ENCODE results near the gene FARP1. TPM values are rescaled to one million over a fixed set of nuclear protein-coding genes. Genes with fewer than 3 reads are reported as not detected.

Gene FARP1
- polyA plus RNA-seq, 2 of the 4 experiments (the other 2 are of a cell fraction) = 9.4 to 13.0 TPM

DNA sequence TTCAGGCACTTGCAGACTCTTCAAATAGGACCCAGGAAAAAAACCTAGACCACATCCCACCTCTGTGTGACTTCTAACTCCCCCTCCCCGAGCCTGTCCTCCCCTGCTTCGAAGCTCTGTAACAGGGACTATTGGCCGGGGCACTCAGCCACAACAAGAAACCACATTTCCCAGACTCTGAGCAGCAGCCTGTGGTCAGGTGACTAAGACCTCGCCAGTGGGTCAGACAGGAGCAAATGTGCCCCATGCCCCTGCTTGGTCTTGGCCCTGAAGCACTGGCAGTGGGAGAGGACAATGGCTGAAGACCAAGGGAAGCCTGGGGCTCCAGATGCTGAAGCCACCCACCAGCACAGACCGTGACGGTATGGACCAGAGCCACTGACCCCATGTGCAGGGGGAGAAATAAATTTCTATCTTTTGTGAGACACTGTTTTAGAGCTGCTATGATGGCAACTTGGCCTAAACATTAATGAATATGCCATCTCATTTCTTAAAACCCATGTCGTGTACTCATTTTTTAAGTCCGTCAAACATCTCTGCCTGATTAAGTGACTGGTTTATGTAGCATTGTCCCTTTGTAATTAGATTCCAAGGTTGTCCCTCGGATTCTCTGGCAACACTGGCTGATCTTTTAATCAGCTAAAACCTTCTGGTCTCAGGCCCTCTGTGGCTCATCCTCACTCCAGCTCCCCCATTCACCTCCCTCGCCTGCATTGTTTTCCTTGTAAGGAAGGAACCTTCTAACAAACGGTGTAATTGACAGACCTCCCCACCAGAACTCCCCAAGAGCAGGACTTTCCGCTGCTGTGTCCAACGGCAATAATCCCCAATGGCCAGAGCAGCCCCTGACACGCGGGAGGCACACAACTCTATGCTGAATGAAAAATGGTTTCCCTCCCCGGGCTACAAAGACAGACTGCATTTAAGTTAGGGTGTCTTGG is 335.6 kb downstream of the FARP1 start:
- H3K4me1 ChIP-seq = peaks cover 35% of the 10 kb centered on the region
- H3K27ac ChIP-seq = 0 out of 6 replicates have a peak overlapping the region, but pooled peaks of 1 of the 2 experiments have one; percentile 32
- no peaks in the 10 kb centered on the region for H3K9me3 ChIP-seq
- FAIRE-seq (no peak), ATAC-seq (no peak), DNase-seq (ENCODE audit: low read depth in 1 of 2, low spot score in 1 of 2) (no peak)
- ChIA-PET CTCF (interaction anchor here (1.2 to 3.7 kb wide), 6 partner anchors 12 to 175 kb away, joined by 3 to 15 read pairs (median 4); no protein-coding TSS in a partner anchor), POLR2A (no interaction called here)
- H3K4me2 ChIP-seq = no peak overlapping the region
- no peak overlapping the region for H3K4me3 ChIP-seq
- TF ChIP-seq FOSB (CRISPR knock-in tag; IDR thresholded peaks at IDR 0.05) (no peak), ZNF302 (CRISPR knock-in tag; IDR thresholded peaks at IDR 0.05) (no peak), FOSL2 (IDR thresholded peaks at IDR 0.05) (no peak), FOSL2 (CRISPR knock-in tag; IDR thresholded peaks at IDR 0.05) (no peak), PBX3 (IDR thresholded peaks at IDR 0.05) (no peak), CEBPB (IDR thresholded peaks at IDR 0.05) (no peak), CBX8 (IDR thresholded peaks at IDR 0.05) (no peak), NFE2L2 (conservative IDR thresholded peaks at IDR 0.05; ENCODE audit: low read length) (no peak)
- TF ChIP-seq, protein P1, sequence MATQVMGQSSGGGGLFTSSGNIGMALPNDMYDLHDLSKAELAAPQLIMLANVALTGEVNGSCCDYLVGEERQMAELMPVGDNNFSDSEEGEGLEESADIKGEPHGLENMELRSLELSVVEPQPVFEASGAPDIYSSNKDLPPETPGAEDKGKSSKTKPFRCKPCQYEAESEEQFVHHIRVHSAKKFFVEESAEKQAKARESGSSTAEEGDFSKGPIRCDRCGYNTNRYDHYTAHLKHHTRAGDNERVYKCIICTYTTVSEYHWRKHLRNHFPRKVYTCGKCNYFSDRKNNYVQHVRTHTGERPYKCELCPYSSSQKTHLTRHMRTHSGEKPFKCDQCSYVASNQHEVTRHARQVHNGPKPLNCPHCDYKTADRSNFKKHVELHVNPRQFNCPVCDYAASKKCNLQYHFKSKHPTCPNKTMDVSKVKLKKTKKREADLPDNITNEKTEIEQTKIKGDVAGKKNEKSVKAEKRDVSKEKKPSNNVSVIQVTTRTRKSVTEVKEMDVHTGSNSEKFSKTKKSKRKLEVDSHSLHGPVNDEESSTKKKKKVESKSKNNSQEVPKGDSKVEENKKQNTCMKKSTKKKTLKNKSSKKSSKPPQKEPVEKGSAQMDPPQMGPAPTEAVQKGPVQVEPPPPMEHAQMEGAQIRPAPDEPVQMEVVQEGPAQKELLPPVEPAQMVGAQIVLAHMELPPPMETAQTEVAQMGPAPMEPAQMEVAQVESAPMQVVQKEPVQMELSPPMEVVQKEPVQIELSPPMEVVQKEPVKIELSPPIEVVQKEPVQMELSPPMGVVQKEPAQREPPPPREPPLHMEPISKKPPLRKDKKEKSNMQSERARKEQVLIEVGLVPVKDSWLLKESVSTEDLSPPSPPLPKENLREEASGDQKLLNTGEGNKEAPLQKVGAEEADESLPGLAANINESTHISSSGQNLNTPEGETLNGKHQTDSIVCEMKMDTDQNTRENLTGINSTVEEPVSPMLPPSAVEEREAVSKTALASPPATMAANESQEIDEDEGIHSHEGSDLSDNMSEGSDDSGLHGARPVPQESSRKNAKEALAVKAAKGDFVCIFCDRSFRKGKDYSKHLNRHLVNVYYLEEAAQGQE (IDR thresholded peaks at IDR 0.05) = no peak
- 95% methylated on average over 15 of the region's 16 CpGs for WGBS (ENCODE audit: missing lambda C conversion rate)

DNA sequence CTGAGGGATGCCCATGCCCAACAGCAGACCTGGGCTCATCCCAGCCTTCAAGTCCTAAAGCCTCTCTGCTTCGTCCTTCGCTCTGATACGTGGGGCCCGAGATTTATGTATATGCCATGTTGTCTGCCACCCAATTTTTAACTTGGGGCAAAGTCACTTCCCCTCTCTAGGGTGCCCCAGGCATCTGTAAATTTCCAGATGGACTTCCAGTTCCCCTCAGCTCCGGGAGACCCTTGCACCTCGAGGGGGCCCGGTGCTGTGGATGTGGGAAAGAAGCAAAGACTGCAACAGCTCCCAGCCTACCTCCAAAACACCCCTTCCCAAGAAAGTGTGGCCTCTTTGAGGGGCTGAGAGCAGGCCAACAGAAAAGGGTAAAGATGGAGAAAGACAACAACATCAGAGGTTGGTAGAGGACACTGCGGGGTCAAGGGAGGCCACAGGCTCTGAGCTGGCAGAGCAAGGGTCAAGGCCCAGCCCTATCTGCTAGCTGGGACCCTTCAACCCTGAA is 336.7 kb downstream of the FARP1 start:
- H3K9me3 ChIP-seq = no peaks in the 10 kb centered on the region
- CTCF ChIA-PET = interaction anchor here (1.2 to 3.7 kb wide), 3 partner anchors 13 to 174 kb away, joined by 3 to 15 read pairs (median 7); no protein-coding TSS in a partner anchor
- no peak overlapping the region for H3K27ac ChIP-seq
- no peak overlapping the region for H3K4me2 ChIP-seq
- FAIRE-seq (no peak), DNase-seq (ENCODE audit: low read depth in 1 of 2, low spot score in 1 of 2) (no peak), ATAC-seq (no peak)
- H3K4me3 ChIP-seq = no peak overlapping the region
- no peak for TF ChIP-seq ZSCAN20 (CRISPR knock-in tag; IDR thresholded peaks at IDR 0.05)
- TF ChIP-seq BHLHE40 (IDR thresholded peaks at IDR 0.05; ENCODE audit: low read depth, low read length) = no peak
- peaks cover 42% of the 10 kb centered on the region for H3K4me1 ChIP-seq
- 96% methylated on average over 8 of the region's 8 CpGs for WGBS (ENCODE audit: missing lambda C conversion rate)
- POLR2A ChIA-PET = no interaction called here

DNA sequence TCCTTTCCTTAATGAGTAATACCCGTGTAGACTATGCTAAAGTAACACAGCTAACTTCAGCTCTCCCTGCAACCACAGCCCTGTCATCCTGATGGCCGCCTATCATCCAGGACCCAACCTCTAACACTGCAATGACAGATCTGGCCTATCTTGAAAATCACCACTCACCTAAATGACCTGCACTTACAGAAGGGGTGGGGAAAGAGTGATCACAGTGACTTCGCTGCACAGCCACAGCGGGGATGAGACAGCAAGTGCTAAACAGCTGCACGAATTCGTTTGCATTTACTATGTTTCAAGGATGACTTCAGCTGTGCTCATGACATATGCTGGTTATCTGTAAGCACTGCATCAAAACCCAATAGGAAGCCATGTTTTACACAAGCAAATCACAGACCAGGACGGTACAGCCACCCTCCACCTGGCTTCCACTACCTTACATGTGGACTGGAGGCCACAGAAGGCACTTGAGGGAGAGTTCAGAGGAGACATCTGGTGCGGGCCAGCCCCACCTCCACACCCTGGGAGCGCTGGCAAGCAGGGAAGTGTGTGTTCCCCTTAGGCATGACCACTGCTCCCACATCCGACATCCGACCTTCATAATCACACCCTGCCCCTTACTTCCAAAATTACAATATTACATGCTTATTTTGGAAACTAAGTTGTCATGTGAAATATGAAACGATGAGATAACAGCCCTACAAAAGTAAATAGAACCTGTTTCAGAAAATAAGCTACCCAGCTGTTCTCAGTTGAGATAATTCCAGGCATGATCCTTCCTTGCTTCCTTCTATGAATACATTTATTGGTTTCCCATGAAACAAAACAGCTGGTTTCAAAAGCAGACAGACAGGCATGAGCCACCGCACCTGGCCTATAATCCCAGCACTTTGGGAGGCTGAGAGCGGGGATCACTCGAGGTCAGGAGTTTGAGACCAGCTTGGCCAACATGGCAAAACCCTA is 338.3 kb downstream of the FARP1 start:
- FAIRE-seq (no peak), DNase-seq (ENCODE audit: low read depth in 1 of 2, low spot score in 1 of 2) (no peak), ATAC-seq (no peak)
- POLR2A ChIA-PET = no interaction called here
- no peaks in the 10 kb centered on the region for H3K9me3 ChIP-seq
- no peak overlapping the region for H3K4me2 ChIP-seq
- no peak for TF ChIP-seq EHMT2 (IDR thresholded peaks at IDR 0.05; ENCODE audit: low read depth)
- TF ChIP-seq CTCF (IDR thresholded peaks at IDR 0.05) = no peak
- TF ChIP-seq GATA3 (IDR thresholded peaks at IDR 0.05; ENCODE audit: borderline replicate concordance) = no peak
- TF ChIP-seq HOXB13 (CRISPR knock-in tag; IDR thresholded peaks at IDR 0.05; ENCODE audit: low read depth) = no peak
- H3K4me3 ChIP-seq = no peak overlapping the region
- peak overlapping the region in 1 of 2 experiments; percentile 41; a peak in 1 of 6 replicates for H3K27ac ChIP-seq
- CTCF ChIA-PET = interaction anchor here (0.5 to 6.0 kb wide), 6 partner anchors 33 to 352 kb away, joined by 3 to 42 read pairs (median 8); no protein-coding TSS in a partner anchor
- WGBS (ENCODE audit: missing lambda C conversion rate) = 85% methylated on average over 14 of the region's 15 CpGs
- H3K4me1 ChIP-seq = peaks cover 53% of the 10 kb centered on the region

All from A549 (cell line).